Fibroblast of skin of left quadriceps (primary cell): ENCODE results near the gene SH3RF3.

ENCODE experiments used
- DNase-seq, 2 experiments: peaks; one replicate each; pipeline ENCODE4 v3.0.0-alpha.2; 2013; ENCODE audit warnings: low read depth in 2 of 2

The SH3RF3 gene

DNA sequence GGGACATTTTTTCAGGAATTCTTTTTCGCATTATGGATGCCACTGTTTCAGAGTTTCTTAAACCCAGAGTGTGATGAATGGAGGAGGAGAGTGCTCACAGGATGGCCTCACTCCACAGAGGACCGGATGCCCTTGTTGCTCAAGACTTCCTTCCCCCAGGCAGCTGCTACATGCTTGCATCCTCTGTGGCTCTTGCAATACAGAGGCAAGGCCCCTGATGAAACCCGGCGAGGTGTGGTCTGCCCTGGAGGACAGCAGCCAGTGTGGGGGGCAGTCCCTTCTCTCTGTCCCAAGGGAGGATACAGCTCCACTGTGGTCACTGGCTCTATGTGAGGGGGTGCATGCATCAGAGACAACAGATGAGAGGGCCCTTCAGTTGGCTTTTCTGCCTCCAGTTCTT, 109.6 kb downstream of the SH3RF3 start:
- peak; percentile 46 to 47 for DNase-seq

DNA sequence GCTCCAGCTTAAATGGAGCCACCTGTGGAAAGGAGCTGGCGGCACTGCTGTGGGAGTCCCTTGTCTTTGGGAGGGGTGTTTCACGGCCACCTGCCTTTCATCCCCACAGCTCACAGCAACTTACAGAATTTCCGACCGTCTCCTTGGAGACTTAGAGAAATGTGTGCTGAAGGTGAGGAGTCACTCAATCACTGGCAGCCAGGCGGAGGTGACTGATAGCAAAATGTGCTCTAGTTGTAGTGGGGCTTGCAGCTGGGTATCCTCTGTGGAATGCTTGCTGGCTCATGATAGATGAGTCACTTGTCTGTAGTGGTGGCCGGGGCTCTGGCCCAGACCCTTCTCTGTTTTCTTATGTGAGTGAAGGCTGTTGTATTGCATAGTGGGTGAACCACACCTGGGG, 110.7 kb downstream of the SH3RF3 start:
- DNase-seq, result peak in 1 of 2 experiments; percentile 17

DNA sequence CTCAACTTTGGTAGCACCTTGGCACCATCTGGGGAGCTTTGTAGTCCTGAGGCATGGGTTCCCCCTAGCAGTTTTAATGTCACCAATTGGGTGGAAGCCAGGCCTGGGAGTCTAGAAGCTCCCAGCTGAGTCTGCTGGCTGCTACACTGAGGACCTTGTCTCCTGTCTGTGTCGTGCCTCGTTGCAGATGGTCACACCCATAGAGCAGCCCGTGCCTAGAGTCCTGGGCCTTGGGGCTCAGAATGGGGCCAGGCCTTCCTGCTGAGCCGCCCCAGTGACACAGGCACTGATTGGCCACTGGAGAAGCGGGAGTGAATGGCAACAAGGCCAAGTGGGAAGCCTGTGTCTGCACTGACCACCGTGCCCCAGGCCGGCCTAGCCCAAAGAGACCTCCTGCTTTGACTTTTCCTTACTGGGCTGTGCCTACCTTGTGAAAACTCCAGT, 113.2 kb downstream of the SH3RF3 start:
- DNase-seq, result no peak

DNA sequence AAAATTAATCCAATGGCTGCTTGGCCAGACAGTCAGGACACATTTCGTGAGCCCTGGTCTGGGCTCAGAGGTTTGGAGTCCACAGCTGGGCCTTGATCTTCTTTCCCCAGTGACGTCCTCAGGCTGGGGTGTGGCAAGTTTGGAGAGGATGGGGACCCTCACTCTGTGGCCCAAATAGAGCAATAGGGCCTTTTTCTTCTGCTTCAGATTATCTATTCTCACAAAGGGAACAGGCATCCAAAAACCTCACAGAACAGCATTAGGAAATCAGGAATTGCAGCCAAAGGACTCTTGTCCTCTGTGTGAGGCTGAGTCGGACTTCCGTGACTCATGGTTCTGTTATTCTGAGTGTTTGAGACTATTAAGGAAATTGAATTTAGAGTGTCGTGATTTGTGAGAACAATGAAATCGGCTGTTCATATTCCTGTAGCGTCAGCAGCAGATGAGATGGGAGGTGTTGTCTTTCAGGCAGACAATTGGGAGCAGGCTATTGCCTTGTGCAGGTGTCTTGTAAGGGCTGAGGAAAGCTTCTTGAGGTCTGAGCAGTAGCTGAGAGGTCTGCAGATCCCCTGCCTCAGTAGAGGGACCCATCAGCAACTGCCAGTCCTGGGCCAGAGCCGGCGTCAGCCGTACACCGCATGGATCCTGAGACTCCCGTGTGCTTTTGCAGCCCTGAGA, 113.8 kb downstream of the SH3RF3 start:
- peak; percentile 80 to 81 for DNase-seq

DNA sequence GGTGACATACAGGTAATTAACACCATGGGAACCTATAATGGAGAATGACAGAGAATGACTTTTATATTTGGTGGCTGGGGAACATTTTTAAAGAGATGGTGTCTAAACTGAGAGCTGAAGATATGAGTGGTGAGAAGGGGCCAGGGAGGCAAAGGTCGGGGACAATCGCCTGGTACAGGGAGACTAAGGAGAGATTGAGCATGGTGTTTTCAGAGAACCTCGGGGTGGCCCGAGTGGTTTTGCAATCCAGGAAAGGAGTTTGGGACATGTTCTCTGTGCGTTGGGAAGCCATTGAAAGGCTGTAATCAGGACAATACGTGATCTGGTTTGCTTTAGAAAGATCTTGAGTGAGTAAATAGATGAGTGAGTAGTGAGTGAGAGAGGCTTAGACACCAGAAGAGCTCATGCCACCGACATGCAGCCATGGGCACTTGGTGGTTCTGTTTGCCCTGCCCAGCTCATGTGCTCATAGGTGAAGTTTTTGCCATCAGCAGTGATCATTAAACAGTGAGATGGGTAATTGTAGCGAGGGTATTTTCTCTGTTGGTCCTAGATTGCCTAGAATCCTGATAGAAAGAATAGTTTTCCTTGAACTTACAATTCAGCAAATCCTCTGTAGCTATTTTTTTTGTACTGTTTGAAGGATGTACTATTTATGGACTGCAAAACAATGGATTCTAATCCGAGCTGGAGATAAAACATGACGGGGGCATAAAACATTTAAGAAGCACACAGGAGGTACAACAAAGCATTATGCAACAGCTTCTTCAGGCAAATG, 114.7 kb downstream of the SH3RF3 start:
- DNase-seq, result no peak

DNA sequence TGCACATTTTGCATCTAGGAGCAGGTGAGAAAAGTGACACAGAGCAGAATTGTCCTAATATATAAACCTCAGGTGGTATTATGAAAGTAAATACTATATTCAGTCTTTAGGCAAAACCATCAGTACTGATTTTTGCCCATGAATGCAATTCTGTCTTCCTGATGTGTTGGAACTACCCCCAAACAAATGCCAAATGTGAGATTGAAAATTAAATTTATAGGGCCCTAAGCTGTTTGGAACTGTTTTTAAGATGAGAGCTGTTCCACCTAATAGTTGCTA, 115.2 kb downstream of the SH3RF3 start:
- DNase-seq, result no peak

DNA sequence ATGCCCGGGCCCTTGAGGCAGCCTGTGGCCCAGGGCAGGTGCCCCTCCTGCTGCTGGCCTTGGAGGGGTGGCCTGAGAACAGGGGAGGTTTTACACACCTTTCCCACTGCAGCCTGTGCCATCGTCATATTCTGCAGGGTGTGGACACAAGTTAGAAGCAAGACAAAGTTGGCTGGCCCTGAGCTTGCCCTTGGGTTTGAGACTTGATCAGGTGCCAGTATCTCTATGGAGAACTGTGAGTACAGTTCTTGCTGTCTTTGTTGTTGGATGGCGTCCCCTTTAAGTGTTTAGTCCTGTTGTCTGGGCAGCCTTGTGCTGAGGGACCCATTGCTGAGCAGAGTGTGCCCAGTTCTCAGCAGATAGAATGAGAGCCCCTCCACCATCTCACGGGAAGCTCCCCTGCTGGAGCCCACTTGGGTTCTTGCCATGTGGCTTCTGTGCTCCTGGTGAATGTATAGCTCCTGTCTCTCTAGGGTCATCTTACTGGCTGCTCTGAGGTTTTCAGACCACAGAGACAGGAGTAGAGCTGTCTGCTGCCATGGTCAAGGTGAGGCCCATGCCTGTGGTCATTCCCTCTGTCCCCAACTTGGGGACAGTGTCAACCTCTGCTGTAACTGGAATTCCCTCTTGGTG, 115.9 kb downstream of the SH3RF3 start:
- no peak for DNase-seq

DNA sequence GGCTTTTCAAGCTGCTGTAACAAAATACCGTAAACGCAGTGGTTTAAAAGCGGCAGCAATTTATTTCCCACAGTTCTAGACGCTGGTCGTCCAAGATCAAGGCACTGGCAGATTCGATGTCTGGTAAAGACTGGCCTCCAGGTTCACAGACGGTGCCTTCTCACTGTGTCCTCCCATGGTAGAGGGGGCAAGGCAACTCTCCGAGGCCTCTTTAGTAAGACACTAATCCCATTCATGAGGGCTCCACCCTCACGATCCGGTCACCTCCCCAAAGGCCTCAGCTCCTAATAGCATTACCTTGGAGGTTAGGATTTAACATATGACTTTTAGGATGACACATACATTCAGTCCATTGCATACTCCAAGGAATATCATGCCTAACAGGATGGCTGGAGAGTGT, 117.2 kb downstream of the SH3RF3 start:
- DNase-seq, result no peak

DNA sequence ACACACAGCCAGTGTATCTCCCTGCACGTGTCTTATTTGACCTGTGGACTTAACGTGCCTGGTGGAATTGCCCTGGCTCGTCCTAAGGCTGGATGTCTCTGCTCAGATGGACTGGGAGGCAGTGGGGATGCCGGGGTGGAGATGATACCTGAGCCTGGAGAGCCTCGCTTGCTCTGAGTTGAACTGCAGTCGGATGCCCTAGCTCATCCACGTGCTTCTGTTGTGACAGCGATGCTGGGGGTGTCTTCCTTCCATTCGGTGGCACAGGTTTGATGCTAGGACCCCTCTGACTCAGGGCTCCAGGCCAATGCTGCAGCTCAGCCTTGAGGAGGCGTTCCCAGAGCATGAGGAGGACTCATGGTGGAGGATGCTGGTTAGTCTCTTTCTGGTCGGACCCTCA, 117.6 kb downstream of the SH3RF3 start:
- no peak for DNase-seq

DNA sequence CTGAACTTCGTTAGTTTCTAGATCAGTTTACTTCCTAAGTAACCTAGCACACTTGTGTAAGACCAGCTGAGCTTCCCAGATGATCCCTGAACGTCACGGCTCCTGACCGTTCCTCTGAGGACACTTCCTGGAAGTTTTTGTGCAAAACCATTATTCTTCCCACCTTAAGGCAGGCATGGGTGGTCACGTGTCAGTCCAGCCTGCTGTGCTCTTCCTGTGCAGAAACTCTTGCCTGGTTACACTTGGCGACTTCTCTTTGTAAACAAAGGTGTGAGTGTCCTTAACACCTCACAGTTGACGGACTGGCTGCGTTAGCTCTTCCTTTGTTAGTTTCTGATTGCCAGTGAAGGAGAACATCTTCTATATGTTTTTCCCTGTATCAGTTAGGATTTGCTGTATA, 118.3 kb downstream of the SH3RF3 start:
- DNase-seq, result no peak

DNA sequence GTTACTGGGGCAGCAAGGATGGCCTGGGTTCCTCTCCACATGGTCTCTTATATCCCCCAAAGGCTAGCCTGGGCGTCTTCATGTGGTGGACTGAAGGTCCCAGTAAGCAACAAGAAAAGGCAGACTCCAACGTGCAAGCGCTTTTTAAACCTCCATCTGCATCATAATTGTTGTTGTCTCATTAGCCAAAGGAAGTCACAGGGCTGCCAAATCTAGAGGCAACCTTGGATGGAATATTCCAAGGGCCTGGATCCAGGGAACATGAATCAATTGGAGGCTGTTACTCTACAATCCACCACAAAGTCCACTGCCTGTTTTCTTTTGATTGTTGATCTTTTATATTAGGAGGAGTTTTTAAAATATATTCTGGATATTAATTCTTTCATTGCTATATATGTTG, 118.8 kb downstream of the SH3RF3 start:
- no peak for DNase-seq

DNA sequence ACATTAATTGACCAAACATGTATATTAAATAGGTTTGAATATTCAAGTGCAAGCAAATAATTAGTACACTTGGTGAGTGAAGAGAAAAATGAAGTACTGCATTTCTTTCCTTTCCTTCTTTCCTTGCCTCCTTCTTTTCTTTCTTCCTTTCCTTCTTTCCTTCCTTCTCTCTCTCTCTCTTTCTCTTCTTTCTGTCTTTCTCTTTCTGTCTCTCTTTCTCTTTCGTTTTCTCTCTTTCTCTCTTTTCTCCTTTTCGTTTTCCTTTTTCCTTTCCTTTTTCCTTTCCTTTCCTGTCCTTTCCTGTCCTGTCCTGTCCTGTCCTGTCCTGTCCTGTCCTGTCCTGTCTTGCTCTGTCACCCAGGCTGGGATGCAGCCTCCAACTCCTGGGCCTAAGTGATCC, 119.6 kb downstream of the SH3RF3 start:
- no peak for DNase-seq

DNA sequence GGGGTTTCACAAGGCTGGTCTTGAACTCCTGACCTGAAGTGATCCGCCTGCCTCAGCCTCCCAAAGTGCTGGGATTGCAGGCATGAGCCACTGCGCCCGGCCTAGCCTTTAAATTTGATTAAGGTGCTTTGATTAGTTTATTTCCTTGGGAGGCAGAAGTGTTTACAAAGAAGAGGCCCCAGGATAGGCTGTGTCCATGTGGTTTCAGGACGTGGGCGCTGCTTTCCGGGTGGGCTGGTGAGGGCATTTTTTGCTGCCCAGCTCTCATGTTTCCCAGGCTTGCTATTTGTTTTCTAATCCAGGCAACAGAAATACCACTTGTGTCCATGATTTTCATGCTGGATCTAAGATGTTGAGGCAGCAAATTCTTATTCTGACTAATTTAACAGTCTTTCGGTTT, 124.2 kb downstream of the SH3RF3 start:
- DNase-seq, result no peak

DNA sequence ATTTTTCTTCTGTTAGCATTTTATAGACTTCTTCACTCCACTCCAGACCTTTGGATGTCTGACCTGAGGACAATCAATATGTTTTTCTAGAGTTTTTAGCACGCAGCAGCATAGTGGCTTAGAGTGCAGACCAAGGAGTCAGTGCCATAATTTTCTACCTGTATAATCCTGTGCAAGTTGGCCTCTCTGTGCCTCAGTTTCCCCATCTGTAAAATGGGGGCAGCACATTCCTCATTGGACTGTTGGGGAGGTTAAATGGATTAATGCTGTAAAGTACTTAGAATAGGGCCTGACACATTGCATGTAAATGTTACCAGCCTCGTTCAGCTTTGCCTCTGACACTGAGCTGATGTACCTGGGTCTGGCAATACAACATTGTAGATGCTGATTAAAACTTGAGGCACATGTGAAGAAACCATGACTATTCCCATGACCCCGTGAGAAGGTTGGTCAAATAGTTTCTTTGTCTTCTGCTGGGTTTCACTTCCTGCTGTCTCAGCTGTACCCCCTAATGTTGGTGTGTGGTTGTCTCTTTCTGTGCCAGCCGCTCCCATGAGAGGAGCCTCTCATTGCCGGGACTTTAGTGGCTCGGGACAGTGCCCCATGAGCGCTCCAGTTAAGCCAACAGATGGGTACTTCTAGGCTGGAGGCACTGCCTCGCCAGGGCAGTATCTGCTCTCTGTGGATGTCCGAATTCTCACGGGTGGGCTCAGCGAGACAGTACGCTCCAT, 125.3 kb downstream of the SH3RF3 start:
- DNase-seq, result no peak

DNA sequence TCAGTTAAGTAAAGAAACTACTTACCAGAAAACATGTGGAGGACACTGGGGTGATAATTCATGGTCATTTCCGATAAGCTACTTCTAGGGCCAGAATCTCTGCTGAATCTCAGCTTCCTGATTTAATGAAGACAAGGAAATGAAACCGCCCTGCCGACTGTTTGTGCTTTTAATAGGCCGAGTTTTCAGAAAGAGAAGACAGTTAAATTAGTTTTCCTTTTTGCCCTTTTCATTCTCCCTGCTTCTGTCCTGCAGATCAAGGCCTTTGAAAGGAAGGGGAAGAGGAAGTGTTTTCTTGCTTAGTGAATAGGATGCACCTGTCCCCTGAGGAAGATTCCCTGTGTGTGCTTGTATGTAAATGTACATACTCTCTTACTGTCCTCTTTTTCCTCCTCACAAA, 126.6 kb downstream of the SH3RF3 start:
- no peak for DNase-seq

DNA sequence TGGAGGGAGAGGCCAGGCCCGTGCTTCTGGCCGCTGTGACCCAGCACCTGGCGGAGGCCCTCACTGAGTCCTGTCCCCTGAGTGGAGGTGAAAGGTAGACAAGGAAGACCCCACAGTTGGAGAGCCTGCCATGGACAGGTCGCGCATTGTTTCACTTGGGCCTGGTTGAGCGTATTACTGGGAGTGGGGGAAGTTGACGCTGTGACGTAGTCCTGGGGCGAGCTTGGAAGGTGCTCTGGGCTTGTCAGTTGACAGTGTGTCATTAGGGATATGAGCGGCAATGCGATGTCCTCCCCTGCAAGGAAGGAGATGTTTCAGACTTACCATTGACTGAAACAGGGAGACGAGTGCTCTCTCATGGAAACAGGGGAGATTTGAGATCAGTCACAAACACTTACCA, 127.1 kb downstream of the SH3RF3 start:
- no peak for DNase-seq

DNA sequence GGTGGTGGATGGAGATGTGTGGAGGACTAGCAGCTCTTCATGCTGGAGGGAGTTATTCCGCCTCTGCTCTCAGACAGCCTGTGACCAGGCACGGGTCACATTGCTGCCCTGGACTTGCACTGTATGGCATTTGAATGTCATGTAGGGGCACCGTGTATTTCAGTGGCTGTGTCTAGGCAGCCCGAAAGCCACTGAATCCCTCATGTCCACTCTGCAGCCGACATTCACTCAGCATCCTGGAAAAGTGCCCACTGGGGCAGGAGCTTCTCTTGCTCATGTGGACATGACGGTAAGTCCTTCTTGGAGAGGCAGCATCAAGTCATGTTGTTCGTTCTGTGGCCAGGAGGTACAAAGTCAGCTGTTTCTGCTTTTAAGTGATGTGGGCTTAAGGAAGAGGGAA, 127.9 kb downstream of the SH3RF3 start:
- no peak for DNase-seq

DNA sequence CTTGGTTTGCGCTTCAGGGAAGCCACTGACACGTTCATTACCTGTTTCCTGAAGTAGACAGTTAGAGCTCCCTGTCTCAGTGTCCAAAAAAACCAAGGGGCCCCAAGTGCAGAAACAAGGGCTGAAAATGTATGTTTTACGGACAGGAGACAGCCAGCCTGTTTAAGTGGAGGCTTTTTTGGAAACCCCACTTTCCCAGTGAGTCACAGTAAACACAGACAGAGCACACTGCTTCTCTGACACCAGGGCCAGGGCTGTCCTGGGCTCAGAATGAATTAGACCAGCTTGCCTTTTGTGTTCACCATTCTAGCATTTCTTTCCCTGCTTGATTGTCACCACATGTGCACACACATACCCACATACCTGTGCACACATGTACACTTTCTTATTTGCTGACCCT, 128.6 kb downstream of the SH3RF3 start:
- no peak for DNase-seq

DNA sequence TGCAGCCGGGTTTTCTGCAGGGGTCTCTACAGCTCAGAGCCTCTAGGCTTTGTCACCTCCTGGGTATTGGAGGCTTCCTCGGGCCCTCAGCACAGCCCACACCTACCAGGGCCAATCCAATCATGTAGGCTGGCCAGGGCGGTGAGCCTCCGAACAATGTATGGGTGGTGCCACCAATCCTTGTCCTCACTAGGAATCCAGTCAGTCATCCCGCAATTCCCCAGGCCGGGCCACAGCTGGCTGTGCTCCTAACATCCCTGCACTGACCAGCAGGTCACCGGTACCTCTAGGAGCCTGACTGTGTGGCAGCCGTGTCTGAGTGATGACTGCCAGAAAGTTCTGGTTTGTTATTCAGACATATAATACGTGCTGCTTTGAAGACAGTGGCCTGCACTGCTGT, 129.4 kb downstream of the SH3RF3 start:
- no peak for DNase-seq

DNA sequence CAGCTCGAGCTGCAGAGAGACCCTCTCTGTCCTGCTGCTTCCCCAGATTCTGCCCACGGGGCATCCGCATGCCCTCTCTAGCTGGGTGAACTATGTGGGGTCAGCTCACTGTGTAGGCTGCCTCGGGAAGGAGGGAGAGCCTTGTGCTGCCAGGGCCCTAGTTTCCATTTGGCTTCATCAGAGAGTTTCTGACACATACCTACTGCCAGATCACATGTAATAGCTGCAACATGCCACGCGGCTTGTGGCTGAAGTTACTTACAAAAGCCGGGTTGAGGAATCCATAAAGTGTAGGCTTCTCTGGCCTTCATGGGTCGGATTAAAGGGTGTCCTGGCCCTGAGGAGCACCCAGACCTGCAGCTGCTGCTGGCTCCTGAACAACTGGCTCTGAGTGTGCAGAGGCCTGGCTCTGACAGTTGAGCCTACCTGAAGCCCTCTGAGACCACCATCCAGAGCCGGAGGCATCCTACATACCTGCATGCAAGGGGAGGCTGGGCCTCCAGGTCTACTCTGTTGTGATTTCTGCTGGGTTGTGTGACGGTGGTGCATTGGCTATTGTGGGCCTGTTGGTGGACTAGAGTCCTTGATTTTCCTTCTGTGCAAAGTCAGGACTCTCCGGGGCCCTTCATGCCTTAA, 130.0 kb downstream of the SH3RF3 start:
- no peak for DNase-seq

DNA sequence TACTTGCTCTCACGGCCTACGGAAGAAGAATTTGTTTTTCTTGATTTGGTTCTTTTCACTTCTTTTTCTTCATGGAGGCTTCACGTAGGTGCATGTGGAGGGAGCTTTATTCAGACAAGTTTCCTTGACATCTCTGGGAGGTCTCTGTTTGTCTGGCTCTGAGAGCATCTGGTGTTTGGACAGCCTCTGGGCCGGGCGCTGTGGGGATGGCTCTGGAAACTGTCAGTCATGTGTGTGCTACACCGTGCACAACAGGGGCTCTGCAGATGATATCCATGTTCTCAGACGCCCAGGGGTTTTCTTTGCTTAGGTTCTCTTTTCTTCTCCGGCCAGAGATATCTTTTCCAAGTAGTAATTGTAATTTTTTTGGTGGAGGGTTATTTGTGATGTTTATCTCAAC, 130.7 kb downstream of the SH3RF3 start:
- DNase-seq, result no peak
